Ovary (tissue), 3 donors: ENCODE results near the gene PNMA8A.

Source experiments
- POLR2A ChIP-seq: fragments of 450-650 bp; IDR thresholded peaks from one replicate; pipeline ENCODE4 v1.6.1; 2017; ENCODE audit warnings: antibody characterized with exemption, mild to moderate bottlenecking, moderate library complexity
- TF ChIP-seq, protein P1 (sequence below), 3 donors: fragments of 450-650 bp in 2 of 3; fragments of 200-600 bp in 1 of 3; IDR thresholded peaks; one replicate each; pipeline versions ENCODE4 v1.5.1 to v1.8.0; 2016 to 2022; ENCODE audit warnings: antibody characterized with exemption in 3 of 3, mild to moderate bottlenecking in 1 of 3
- donor health status: DM: no; HTN: no; CAD: no.

DNA sequence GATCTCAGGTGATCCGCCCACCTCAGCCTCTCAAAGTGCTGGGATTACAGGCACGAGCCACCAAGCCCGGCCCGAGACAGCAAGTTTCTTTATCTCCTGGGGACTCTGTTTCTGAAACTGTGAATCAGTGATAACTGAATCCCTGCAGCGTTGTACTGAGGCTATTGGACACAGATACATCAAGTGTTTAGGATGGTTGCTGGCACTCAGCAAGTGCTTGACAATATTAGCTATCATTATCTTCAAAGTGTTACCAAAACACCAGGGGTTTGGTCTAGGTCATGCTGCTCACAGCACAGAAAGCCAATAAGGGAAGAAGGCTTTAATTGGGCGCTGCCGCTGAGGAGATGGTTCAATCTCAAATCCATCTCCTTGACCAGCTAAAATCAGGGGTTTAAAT is 22.1 kb downstream of the PNMA8A start:
- TF ChIP-seq, protein P1, sequence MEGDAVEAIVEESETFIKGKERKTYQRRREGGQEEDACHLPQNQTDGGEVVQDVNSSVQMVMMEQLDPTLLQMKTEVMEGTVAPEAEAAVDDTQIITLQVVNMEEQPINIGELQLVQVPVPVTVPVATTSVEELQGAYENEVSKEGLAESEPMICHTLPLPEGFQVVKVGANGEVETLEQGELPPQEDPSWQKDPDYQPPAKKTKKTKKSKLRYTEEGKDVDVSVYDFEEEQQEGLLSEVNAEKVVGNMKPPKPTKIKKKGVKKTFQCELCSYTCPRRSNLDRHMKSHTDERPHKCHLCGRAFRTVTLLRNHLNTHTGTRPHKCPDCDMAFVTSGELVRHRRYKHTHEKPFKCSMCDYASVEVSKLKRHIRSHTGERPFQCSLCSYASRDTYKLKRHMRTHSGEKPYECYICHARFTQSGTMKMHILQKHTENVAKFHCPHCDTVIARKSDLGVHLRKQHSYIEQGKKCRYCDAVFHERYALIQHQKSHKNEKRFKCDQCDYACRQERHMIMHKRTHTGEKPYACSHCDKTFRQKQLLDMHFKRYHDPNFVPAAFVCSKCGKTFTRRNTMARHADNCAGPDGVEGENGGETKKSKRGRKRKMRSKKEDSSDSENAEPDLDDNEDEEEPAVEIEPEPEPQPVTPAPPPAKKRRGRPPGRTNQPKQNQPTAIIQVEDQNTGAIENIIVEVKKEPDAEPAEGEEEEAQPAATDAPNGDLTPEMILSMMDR (IDR thresholded peaks at IDR 0.05): no peak
- no peak for TF ChIP-seq POLR2A
